Esophagus (tissue), 2 donors: Measurements from ENCODE around the gene STUM. TPM values are rescaled to one million over a fixed set of nuclear protein-coding genes. Genes with fewer than 3 reads are reported as not detected.
"Not testable (repeated sequence)": the region's sequence is repeated elsewhere in the genome, so short reads cannot be mapped to it uniquely, and the experiment has no call there.

Experiments
- H3K27ac ChIP-seq, 2 donors: one replicate each; pipeline ENCODE4 v1.5.1; 2013; ENCODE audit warnings: low read depth in 2 of 2, mild to moderate bottlenecking in 2 of 2, inconsistent platforms in 1 of 2, low read length in 1 of 2, moderate library complexity in 1 of 2
- H3K27me3 ChIP-seq, 2 donors: one replicate each; pipeline ENCODE4 v1.6.1; 2013; ENCODE audit warnings: low read length in 2 of 2, control low read depth in 1 of 2, mild to moderate bottlenecking in 1 of 2; ENCODE audit not compliant: insufficient read depth in 2 of 2, control insufficient read depth in 1 of 2
- H3K36me3 ChIP-seq, 2 donors: one replicate each; pipeline ENCODE4 v1.6.1; 2013; ENCODE audit warnings: low read length in 1 of 2; ENCODE audit not compliant: control insufficient read depth in 2 of 2, insufficient read depth in 2 of 2
- H3K4me1 ChIP-seq, 2 donors: one replicate each; pipeline ENCODE4 v1.6.1; 2013; ENCODE audit warnings: low read length in 1 of 2; ENCODE audit not compliant: control insufficient read depth in 2 of 2, insufficient read depth in 2 of 2
- H3K4me3 ChIP-seq, 2 donors: one replicate each; pipeline ENCODE4 v1.5.1; 2013; ENCODE audit warnings: low read length in 2 of 2, mild to moderate bottlenecking in 2 of 2, low read depth in 1 of 2, moderate library complexity in 1 of 2
- H3K9me3 ChIP-seq, 2 donors: one replicate each; pipeline ENCODE4 v1.6.1; 2013; ENCODE audit warnings: mild to moderate bottlenecking in 2 of 2, low read depth in 1 of 2, low read length in 1 of 2, moderate library complexity in 1 of 2; ENCODE audit not compliant: control insufficient read depth in 2 of 2, insufficient read depth in 1 of 2
- WGBS, 2 donors: extraction: QIAGEN DNeasy Blood & Tissue Kit; methylation state at CpG; one replicate each; pipeline ENCODE4 v1.1.7; 2013; 5-methylcytosine and 5-hydroxymethylcytosine counted together
- polyA plus RNA-seq, 2 donors: library from polyadenylated mRNA; stranded (reverse); fragments of 200-250 nt; gene quantifications; one replicate each; pipeline ENCODE4 v1.2.3, GENCODE V29; 2013
- donor health status: healthy with polysubstance abuse.
- donor health status: Bipolar disorder and iron deficiency.

Gene STUM
- polyA plus RNA-seq, 2 donors = 0.61 to 2.1 TPM

- H3K27ac ChIP-seq, H3K9me3 ChIP-seq, H3K4me3 ChIP-seq, H3K27me3 ChIP-seq: not testable (repeated sequence)
- H3K36me3 ChIP-seq = peaks cover 5 to 47% of the 10 kb centered on the region in 2 donors
- WGBS, 2 donors = 95 to 97% methylated on average over 8 of the region's 8 CpGs
- H3K4me1 ChIP-seq = peaks cover 6 to 27% of the 10 kb centered on the region in 2 donors
These were observed 90.6 kb downstream of the STUM start for GRCh38 chr1:226639206-226639605.

- Histone ChIP-seq H3K36me3 (peaks cover 5 to 51% of the 10 kb centered on the region in 2 donors), H3K27ac (no peak overlapping the region), H3K9me3 (no peaks in the 10 kb centered on the region), H3K4me1 (peaks cover 6 to 28% of the 10 kb centered on the region in 2 donors), H3K4me3 (no peak overlapping the region), H3K27me3 (no peaks in the 10 kb centered on the region)
- 94 to 96% methylated on average over 18 of the region's 18 CpGs for WGBS, 2 donors
These were observed 91.1 kb downstream of the STUM start for GRCh38 chr1:226639631-226640061.

- Histone ChIP-seq H3K27me3 (no peaks in the 10 kb centered on the region), H3K4me1 (peaks cover 4 to 30% of the 10 kb centered on the region in 2 donors), H3K9me3 (no peaks in the 10 kb centered on the region), H3K27ac (peak overlapping the region; percentile 3 to 13), H3K36me3 (peaks cover 5 to 50% of the 10 kb centered on the region in 2 donors), H3K4me3 (no peak overlapping the region)
- WGBS, 2 donors = 88% methylated on average over 23 of the region's 23 CpGs
These were observed 92.0 kb downstream of the STUM start for GRCh38 chr1:226640321-226641136.

- no peak overlapping the region for H3K4me3 ChIP-seq
- H3K27me3 ChIP-seq = no peaks in the 10 kb centered on the region
- WGBS, 2 donors = 91 to 96% methylated on average over 21 to 23 of the region's 23 CpGs
- H3K9me3 ChIP-seq = no peaks in the 10 kb centered on the region
- peak overlapping the region; percentile 3 to 45 for H3K27ac ChIP-seq
- H3K4me1 ChIP-seq = peaks cover 2 to 29% of the 10 kb centered on the region in 2 donors
- H3K36me3 ChIP-seq = peaks cover 5 to 51% of the 10 kb centered on the region in 2 donors
These were observed 93.2 kb downstream of the STUM start for GRCh38 chr1:226641671-226642231.

GRCh38 chr1:226642421-226642820 is 93.9 kb downstream of the STUM start:
- no peak overlapping the region for H3K4me3 ChIP-seq
- H3K36me3 ChIP-seq = peaks cover 5 to 52% of the 10 kb centered on the region in 2 donors
- no peaks in the 10 kb centered on the region for H3K9me3 ChIP-seq
- peak overlapping the region in 1 of 2 donors; percentile 63 for H3K27ac ChIP-seq
- WGBS, 2 donors = 96% methylated on average over 8 of the region's 8 CpGs
- no peaks in the 10 kb centered on the region for H3K27me3 ChIP-seq
- peaks cover 2 to 29% of the 10 kb centered on the region in 2 donors for H3K4me1 ChIP-seq

GRCh38 chr1:226643177-226643576 is 94.6 kb downstream of the STUM start:
- Histone ChIP-seq H3K4me3 (no peak overlapping the region), H3K9me3 (no peaks in the 10 kb centered on the region), H3K27ac (peak overlapping the region in 1 of 2 donors; percentile 63), H3K36me3 (peaks cover 13 to 57% of the 10 kb centered on the region in 2 donors), H3K27me3 (no peaks in the 10 kb centered on the region), H3K4me1 (peaks cover 2 to 29% of the 10 kb centered on the region in 2 donors)
- 35 to 49% methylated on average over 9 of the region's 9 CpGs for WGBS, 2 donors

GRCh38 chr1:226643611-226644540 is 95.3 kb downstream of the STUM start:
- H3K9me3 ChIP-seq = no peaks in the 10 kb centered on the region
- peaks cover 2 to 29% of the 10 kb centered on the region in 2 donors for H3K4me1 ChIP-seq
- no peak overlapping the region for H3K27ac ChIP-seq
- H3K36me3 ChIP-seq = peaks cover 16 to 55% of the 10 kb centered on the region in 2 donors
- WGBS, 2 donors = 78 to 79% methylated on average over 18 of the region's 18 CpGs
- H3K27me3 ChIP-seq = no peaks in the 10 kb centered on the region
- H3K4me3 ChIP-seq = no peak overlapping the region

GRCh38 chr1:226644541-226645176 is 96.1 kb downstream of the STUM start:
- peaks cover 0 to 3% of the 10 kb centered on the region in 2 donors for H3K9me3 ChIP-seq
- peaks cover 16 to 55% of the 10 kb centered on the region in 2 donors for H3K36me3 ChIP-seq
- 91 to 92% methylated on average over 10 of the region's 10 CpGs for WGBS, 2 donors
- H3K27ac ChIP-seq = peak overlapping the region in 1 of 2 donors; percentile 66
- no peaks in the 10 kb centered on the region for H3K27me3 ChIP-seq
- no peak overlapping the region for H3K4me3 ChIP-seq
- peaks cover 2 to 31% of the 10 kb centered on the region in 2 donors for H3K4me1 ChIP-seq
